ENCODE measurements around the gene CHAD. TPM values are rescaled to one million over a fixed set of nuclear protein-coding genes. Genes with fewer than 3 reads are reported as not detected.

CHAD gene
- total RNA-seq, 1 experiment from 2014 or later: 0.09 TPM

DNA sequence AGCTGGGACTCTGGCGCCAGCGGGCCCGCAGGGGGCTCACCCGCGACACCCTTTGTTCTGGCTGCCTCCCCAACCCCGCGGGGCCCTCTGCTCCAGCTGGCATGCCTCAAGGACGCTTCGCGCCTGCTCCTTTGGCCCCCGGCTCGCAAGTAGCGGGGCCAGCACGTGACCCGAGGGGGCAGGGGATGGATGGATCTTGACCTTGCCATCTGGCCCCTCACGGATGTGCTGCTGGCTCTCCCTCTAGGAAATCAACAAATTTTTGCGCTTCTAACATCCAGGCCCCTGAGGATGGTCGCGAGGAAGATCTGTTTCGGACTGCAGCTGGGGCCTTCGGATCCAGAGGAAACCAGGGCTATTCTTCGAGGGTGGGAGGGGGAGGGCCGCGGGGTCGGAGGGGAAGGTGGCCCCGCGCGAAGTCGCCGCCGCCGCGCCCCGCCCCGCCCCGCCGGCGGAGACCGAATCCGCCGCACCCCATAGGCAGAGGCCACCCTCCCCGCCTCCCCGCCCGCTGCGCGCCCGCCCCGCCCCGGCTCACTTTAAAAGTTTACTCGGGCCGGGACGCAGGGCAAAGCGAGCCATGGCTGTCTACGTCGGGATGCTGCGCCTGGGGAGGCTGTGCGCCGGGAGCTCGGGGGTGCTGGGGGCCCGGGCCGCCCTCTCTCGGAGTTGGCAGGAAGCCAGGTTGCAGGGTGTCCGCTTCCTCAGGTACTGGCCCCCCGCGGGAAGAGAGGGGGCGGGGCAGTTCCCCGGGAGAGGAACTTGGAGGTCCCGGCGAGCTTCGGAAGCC lies 42.8 kb downstream of the CHAD start, which contains the start of gene ACSF2 (continued):
- TF ChIP-seq NFE2L1 (CRISPR knock-in tag; IDR thresholded peaks at IDR 0.05) (peak; percentile 43; the same call in 1 of the 2 replicates), FOXP1 (CRISPR knock-in tag; IDR thresholded peaks at IDR 0.05; ENCODE audit: borderline replicate concordance) (peak; percentile 62; the same call in 1 of the 2 replicates), ZNF671 (CRISPR knock-in tag; IDR thresholded peaks at IDR 0.05) (no peak), ZNF317 (CRISPR knock-in tag; IDR thresholded peaks at IDR 0.05; ENCODE audit: borderline replicate concordance, low read depth) (0 out of 2 replicates have a peak, but pooled peaks have one; percentile 39), KAT7 (CRISPR knock-in tag; IDR thresholded peaks at IDR 0.05; ENCODE audit: borderline replicate concordance) (0 out of 2 replicates have a peak, but pooled peaks have one; percentile 65), FOXK1 (CRISPR knock-in tag; IDR thresholded peaks at IDR 0.05) (no peak), NR2C2 (CRISPR knock-in tag; IDR thresholded peaks at IDR 0.05) (no peak), TEAD4 (CRISPR knock-in tag; IDR thresholded peaks at IDR 0.05) (peak; percentile 55; the same call in 1 of the 2 replicates), ZNF232 (CRISPR knock-in tag; IDR thresholded peaks at IDR 0.05) (peak; percentile 67; the same call in 1 of the 2 replicates), ZNF138 (CRISPR knock-in tag; conservative IDR thresholded peaks at IDR 0.05) (0 out of 2 replicates have a peak, but pooled peaks have one; percentile 49)
- TF ChIP-seq, protein P1, sequence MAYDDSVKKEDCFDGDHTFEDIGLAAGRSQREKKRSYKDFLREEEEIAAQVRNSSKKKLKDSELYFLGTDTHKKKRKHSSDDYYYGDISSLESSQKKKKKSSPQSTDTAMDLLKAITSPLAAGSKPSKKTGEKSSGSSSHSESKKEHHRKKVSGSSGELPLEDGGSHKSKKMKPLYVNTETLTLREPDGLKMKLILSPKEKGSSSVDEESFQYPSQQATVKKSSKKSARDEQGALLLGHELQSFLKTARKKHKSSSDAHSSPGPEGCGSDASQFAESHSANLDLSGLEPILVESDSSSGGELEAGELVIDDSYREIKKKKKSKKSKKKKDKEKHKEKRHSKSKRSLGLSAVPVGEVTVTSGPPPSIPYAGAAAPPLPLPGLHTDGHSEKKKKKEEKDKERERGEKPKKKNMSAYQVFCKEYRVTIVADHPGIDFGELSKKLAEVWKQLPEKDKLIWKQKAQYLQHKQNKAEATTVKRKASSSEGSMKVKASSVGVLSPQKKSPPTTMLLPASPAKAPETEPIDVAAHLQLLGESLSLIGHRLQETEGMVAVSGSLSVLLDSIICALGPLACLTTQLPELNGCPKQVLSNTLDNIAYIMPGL (CRISPR knock-in tag; IDR thresholded peaks at IDR 0.05): peak; percentile 52; the same call in 1 of the 2 replicates
- TF ChIP-seq, protein P2, sequence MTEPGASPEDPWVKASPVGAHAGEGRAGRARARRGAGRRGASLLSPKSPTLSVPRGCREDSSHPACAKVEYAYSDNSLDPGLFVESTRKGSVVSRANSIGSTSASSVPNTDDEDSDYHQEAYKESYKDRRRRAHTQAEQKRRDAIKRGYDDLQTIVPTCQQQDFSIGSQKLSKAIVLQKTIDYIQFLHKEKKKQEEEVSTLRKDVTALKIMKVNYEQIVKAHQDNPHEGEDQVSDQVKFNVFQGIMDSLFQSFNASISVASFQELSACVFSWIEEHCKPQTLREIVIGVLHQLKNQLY (CRISPR knock-in tag; IDR thresholded peaks at IDR 0.05): no peak
- TF ChIP-seq, protein P3, sequence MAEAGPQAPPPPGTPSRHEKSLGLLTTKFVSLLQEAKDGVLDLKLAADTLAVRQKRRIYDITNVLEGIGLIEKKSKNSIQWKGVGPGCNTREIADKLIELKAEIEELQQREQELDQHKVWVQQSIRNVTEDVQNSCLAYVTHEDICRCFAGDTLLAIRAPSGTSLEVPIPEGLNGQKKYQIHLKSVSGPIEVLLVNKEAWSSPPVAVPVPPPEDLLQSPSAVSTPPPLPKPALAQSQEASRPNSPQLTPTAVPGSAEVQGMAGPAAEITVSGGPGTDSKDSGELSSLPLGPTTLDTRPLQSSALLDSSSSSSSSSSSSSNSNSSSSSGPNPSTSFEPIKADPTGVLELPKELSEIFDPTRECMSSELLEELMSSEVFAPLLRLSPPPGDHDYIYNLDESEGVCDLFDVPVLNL (CRISPR knock-in tag; IDR thresholded peaks at IDR 0.05; ENCODE audit: borderline replicate concordance, low read depth): no peak
- TF ChIP-seq, protein P4, sequence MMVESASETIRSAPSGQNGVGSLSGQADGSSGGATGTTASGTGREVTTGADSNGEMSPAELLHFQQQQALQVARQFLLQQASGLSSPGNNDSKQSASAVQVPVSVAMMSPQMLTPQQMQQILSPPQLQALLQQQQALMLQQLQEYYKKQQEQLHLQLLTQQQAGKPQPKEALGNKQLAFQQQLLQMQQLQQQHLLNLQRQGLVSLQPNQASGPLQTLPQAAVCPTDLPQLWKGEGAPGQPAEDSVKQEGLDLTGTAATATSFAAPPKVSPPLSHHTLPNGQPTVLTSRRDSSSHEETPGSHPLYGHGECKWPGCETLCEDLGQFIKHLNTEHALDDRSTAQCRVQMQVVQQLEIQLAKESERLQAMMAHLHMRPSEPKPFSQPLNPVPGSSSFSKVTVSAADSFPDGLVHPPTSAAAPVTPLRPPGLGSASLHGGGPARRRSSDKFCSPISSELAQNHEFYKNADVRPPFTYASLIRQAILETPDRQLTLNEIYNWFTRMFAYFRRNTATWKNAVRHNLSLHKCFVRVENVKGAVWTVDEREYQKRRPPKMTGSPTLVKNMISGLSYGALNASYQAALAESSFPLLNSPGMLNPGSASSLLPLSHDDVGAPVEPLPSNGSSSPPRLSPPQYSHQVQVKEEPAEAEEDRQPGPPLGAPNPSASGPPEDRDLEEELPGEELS (CRISPR knock-in tag; IDR thresholded peaks at IDR 0.05): peak; percentile 42
- TF ChIP-seq, protein P5, sequence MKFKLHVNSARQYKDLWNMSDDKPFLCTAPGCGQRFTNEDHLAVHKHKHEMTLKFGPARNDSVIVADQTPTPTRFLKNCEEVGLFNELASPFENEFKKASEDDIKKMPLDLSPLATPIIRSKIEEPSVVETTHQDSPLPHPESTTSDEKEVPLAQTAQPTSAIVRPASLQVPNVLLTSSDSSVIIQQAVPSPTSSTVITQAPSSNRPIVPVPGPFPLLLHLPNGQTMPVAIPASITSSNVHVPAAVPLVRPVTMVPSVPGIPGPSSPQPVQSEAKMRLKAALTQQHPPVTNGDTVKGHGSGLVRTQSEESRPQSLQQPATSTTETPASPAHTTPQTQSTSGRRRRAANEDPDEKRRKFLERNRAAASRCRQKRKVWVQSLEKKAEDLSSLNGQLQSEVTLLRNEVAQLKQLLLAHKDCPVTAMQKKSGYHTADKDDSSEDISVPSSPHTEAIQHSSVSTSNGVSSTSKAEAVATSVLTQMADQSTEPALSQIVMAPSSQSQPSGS (CRISPR knock-in tag; IDR thresholded peaks at IDR 0.05; ENCODE audit: borderline replicate concordance, low read depth): peak; percentile 47; the same call in 1 of the 2 replicates
- TF ChIP-seq, protein P6, sequence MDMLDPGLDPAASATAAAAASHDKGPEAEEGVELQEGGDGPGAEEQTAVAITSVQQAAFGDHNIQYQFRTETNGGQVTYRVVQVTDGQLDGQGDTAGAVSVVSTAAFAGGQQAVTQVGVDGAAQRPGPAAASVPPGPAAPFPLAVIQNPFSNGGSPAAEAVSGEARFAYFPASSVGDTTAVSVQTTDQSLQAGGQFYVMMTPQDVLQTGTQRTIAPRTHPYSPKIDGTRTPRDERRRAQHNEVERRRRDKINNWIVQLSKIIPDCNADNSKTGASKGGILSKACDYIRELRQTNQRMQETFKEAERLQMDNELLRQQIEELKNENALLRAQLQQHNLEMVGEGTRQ (CRISPR knock-in tag; IDR thresholded peaks at IDR 0.05): peak; percentile 93
- TF ChIP-seq, protein P7, sequence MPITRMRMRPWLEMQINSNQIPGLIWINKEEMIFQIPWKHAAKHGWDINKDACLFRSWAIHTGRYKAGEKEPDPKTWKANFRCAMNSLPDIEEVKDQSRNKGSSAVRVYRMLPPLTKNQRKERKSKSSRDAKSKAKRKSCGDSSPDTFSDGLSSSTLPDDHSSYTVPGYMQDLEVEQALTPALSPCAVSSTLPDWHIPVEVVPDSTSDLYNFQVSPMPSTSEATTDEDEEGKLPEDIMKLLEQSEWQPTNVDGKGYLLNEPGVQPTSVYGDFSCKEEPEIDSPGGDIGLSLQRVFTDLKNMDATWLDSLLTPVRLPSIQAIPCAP (CRISPR knock-in tag; IDR thresholded peaks at IDR 0.05): 0 out of 2 replicates have a peak, but pooled peaks have one; percentile 44
